Activated naive CD8-positive, alpha-beta T cell (primary cell): ENCODE measurements around the gene NPAS3.

Experiments
- H3K27ac Mint-ChIP-seq: one replicate; pipeline ENCODE4 v1.8.0; 2021; ENCODE audit warnings: mixed read lengths
- H3K27me3 Mint-ChIP-seq: one replicate; pipeline ENCODE4 v1.8.0; 2021; ENCODE audit warnings: mixed read lengths
- H3K36me3 Mint-ChIP-seq: one replicate; pipeline ENCODE4 v1.8.0; 2021; ENCODE audit warnings: mixed read lengths
- H3K4me1 Mint-ChIP-seq: one replicate; pipeline ENCODE4 v1.8.0; 2021; ENCODE audit warnings: low read depth, mixed read lengths
- H3K4me3 Mint-ChIP-seq: one replicate; pipeline ENCODE4 v1.8.0; 2021; ENCODE audit warnings: mild to moderate bottlenecking, mixed read lengths
- H3K9me3 Mint-ChIP-seq: one replicate; pipeline ENCODE4 v1.8.0; 2021; ENCODE audit warnings: low read depth, mixed read lengths

The NPAS3 gene

DNA sequence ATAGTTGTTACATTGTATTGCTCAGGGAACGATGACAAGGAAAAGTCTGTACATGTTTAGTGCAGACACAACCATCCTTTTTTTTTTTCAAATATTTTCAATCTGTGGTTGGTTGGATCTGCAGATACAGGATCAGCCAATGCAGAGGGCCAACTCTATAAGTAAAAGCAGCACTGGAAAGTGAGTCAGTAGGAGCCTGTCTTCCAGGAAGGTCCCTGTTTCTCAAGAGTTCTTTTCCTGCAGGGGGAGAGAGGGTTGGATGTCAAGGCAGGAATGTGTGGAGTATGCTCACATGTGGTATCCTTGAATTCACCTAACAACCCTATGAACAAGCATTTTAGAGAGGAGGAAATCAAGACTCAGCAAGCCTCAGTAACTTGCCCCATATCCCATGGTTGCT is 409.1 kb downstream of the NPAS3 start:
- no peak overlapping the region for H3K4me3 Mint-ChIP-seq
- no peak overlapping the region for H3K27ac Mint-ChIP-seq
- no peaks in the 10 kb centered on the region for H3K4me1 Mint-ChIP-seq
- H3K27me3 Mint-ChIP-seq = peaks cover 1% of the 10 kb centered on the region
- H3K9me3 Mint-ChIP-seq = peaks cover 3% of the 10 kb centered on the region
- no peaks in the 10 kb centered on the region for H3K36me3 Mint-ChIP-seq

DNA sequence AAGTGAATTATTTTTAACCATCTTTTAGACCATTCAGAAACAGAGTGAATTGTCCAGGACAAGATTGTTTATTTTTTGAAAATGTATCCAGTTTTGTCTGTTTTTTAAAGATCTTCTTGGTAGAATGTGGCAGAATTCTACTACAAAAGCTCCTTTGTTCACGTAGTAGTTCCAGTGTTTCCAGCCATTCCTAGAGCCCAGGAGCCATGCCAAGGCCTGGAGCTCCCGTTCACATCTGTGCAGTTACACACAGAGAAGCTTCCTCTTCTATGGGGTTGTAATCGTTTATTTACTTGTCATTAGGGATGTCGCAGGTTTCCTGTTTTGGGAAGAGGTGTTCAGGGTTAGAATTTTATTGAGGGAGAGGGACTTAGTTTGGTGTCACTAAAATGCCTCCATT is 409.8 kb downstream of the NPAS3 start:
- Mint-ChIP-seq H3K27ac (no peak overlapping the region), H3K9me3 (no peaks in the 10 kb centered on the region), H3K27me3 (no peaks in the 10 kb centered on the region), H3K4me1 (no peaks in the 10 kb centered on the region), H3K4me3 (no peak overlapping the region), H3K36me3 (no peaks in the 10 kb centered on the region)

DNA sequence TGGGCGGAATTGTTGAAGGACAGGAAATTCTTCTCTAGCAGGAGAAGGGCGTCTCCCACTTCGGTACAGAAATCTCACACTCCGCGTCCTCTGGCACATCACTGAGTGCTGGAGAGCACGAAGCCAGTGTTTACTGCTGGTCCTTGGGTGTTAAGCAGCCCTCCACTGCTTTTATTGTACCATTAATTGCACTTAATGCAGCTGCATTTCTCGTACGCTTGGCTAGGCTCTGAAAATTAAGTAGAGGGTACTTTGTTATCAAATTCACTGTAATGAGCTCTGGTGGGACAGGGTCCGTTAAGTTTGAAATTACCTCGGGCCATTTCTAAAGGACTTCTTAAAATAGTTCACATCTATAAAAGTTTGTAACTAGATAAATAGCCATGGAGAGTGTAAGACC is 411.2 kb downstream of the NPAS3 start:
- Mint-ChIP-seq H3K27ac (no peak overlapping the region), H3K4me1 (no peaks in the 10 kb centered on the region), H3K27me3 (no peaks in the 10 kb centered on the region), H3K36me3 (no peaks in the 10 kb centered on the region), H3K9me3 (no peaks in the 10 kb centered on the region), H3K4me3 (no peak overlapping the region)

DNA sequence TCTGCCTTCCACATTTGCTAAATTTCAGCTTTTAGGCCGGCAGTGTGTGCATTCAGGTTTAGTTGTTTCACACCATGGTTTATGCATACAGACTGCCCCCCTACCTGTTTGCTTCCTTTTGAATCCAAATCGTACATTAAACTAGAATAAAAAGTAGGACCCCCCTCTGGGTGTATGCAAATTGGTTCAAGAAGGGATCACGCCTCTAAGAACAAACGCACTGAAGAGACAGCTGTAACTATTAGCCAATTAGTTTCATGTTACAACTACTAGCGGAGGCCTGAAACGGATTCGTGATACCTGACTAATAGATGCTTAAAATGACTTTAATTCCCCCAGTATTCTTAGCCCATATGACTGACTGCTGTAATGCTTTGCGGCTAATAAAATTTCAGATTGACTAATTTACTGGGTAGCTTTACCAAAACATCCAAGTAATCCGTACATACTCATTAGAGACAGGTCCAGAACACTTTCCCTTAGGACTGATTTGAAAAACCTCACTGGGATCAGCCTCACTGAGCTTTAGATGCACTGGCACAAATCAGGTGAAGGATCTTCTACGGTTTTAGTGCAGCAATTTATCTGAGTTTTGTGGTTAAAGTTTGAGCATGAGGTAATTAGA is 411.8 kb downstream of the NPAS3 start:
- no peaks in the 10 kb centered on the region for H3K9me3 Mint-ChIP-seq
- H3K27ac Mint-ChIP-seq = no peak overlapping the region
- H3K4me3 Mint-ChIP-seq = no peak overlapping the region

DNA sequence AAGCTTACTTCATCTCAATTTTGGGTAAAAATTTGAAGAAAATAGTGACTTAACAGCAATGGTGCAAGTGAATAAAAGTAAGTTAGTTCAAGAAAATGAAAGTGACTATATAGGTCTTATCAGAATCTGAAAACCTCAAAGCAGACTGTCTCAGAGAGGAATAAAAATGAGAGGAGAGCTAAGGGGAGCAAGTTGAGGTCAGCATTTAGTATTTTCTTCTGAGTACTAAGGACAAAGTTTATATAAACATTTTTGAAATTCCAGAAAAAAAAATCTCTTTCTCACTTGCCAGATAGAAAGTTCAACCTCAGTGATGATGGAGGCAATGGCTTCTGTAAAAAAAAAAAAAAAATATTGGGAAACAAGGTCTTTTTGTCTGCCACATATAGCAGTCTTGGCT is 414.1 kb downstream of the NPAS3 start:
- no peaks in the 10 kb centered on the region for H3K9me3 Mint-ChIP-seq
- no peaks in the 10 kb centered on the region for H3K27me3 Mint-ChIP-seq
- no peak overlapping the region for H3K27ac Mint-ChIP-seq
- no peaks in the 10 kb centered on the region for H3K36me3 Mint-ChIP-seq
- no peak overlapping the region for H3K4me3 Mint-ChIP-seq
- H3K4me1 Mint-ChIP-seq = no peaks in the 10 kb centered on the region

More for the DNA sequence above, 411.8 kb downstream of the NPAS3 start:
- H3K4me1 Mint-ChIP-seq = no peaks in the 10 kb centered on the region
- H3K36me3 Mint-ChIP-seq = no peaks in the 10 kb centered on the region
- H3K27me3 Mint-ChIP-seq = no peaks in the 10 kb centered on the region

DNA sequence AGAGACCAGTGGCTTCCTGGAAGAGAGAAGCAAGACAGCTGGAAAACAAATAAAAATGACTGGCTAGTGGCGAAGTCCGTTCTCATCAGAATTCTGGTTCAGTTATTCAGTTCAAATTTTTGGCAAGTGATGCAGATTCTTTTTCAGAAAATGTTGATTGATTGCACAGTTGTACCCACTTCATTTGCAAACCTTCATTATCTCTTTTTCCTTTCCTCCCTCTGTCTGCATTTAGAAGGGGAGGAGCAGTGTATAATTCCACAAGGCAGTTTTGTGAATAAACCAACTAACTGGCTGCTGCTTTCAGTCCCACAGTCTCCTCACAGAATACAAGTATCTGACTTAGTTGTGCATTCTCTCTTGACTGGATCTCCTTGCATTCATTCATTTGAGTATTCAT is 417.5 kb downstream of the NPAS3 start:
- H3K27me3 Mint-ChIP-seq = no peaks in the 10 kb centered on the region
- no peaks in the 10 kb centered on the region for H3K4me1 Mint-ChIP-seq
- H3K27ac Mint-ChIP-seq = no peak overlapping the region
- H3K9me3 Mint-ChIP-seq = no peaks in the 10 kb centered on the region
- no peaks in the 10 kb centered on the region for H3K36me3 Mint-ChIP-seq
- H3K4me3 Mint-ChIP-seq = no peak overlapping the region

DNA sequence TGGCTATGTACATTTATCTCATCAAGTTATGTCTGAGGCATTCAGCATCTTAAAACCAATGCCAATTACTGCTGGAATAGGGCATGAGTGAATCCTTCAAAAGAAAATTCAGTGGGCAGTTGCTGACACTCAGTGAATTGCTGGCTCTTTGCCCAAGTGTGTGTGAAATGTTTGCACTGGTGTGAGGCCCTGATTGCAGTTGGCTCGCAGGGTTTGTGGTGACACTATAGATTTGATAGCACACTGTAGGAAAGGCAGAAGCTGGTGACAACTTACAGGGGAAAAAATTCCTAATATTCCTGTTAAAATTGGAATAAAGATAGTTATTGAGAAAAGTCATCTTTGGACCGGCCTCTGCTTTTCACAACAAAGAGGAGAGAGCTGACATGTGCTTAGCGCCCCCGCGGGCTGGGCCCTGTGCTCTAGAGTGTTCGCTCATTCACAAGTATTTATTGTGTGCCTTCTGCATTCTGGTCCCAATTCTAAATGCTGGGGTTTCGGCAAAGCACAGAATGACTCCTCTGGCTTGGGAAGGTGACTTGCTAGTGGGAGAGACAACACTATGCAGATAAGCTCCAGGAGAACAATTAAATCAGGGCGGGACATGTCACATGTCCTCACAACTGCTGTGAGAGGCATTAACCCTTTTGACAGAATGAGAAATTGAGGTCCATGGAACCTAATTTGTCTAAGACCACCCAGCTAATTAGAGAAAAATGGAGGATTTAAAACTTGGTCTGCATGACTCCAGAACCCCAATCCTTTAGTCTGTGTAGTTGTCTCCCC is 418.7 kb downstream of the NPAS3 start:
- no peak overlapping the region for H3K27ac Mint-ChIP-seq
- no peaks in the 10 kb centered on the region for H3K4me1 Mint-ChIP-seq
- no peak overlapping the region for H3K4me3 Mint-ChIP-seq
- no peaks in the 10 kb centered on the region for H3K27me3 Mint-ChIP-seq
- H3K9me3 Mint-ChIP-seq = no peaks in the 10 kb centered on the region
- H3K36me3 Mint-ChIP-seq = no peaks in the 10 kb centered on the region

DNA sequence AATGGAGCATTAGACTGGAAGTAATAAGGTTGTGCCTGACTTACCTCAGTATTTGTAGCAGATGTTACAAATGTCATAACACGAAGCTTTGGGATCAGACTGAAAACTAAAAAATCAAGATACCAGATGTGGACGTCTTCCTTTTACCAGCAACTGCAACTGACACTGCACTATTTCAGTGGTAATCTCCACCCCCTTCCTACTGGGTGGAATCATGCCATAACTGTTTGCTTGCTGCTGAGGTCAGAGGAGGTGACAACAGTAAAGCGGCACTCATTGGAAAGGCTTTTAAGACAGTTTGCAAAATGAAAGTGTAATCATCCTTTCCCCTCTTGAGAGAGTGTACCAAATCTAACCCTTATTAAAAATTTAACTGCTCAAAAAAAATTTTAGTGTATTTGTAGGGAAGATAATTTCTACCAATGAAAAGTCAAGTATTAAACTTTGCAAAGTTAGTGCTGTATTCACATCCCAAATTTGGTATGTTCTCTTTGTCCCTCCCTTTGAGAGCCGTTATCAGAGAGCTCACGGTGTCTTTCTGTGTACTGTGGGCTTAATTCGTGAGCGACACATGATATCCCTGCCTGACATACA is 420.7 kb downstream of the NPAS3 start:
- Mint-ChIP-seq H3K9me3 (no peaks in the 10 kb centered on the region), H3K4me1 (no peaks in the 10 kb centered on the region), H3K4me3 (no peak overlapping the region), H3K27ac (no peak overlapping the region), H3K27me3 (no peaks in the 10 kb centered on the region), H3K36me3 (no peaks in the 10 kb centered on the region)

DNA sequence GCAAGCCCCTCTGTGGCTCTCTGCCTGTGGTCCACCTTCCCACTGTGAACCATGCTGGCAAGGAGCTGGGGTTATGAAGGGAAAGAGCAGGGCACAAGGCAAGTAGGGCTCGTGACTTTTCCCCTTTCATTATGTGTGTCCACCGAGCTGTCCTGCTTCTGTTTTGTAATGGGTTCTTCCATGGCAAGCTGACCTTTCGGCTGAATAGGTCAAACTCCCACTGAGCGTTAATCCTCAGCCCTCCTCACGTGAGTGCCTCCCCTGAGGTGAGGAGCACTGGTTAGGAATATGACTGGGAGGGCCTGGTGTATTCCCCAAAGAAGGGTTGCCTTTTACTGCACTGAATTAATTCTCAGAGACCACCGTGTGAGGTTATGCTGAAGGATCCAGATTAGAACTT is 424.3 kb downstream of the NPAS3 start:
- H3K27me3 Mint-ChIP-seq = no peaks in the 10 kb centered on the region
- no peak overlapping the region for H3K4me3 Mint-ChIP-seq
- H3K4me1 Mint-ChIP-seq = no peaks in the 10 kb centered on the region
- no peak overlapping the region for H3K27ac Mint-ChIP-seq
- no peaks in the 10 kb centered on the region for H3K36me3 Mint-ChIP-seq
- no peaks in the 10 kb centered on the region for H3K9me3 Mint-ChIP-seq

DNA sequence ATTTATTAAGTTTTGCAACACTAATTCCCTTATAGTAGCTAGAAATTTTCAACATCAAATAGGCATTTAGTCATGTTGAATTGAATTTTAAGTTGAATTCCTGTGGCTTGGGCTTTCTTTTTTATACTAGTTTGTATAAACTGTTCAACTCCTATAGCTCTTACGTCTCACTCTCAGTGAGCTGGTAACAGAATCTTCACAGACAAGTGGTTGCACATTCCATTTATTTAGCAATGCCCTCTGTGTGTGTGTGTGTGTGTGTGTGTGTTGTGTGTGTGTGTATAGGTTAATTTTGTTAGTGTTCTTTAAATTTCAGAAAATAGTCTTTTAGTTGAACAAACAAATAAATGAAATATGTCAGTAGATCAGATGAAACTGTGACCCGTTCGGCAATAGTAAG is 425.0 kb downstream of the NPAS3 start:
- Mint-ChIP-seq H3K9me3 (no peaks in the 10 kb centered on the region), H3K4me3 (no peak overlapping the region), H3K36me3 (no peaks in the 10 kb centered on the region), H3K4me1 (no peaks in the 10 kb centered on the region), H3K27ac (no peak overlapping the region), H3K27me3 (no peaks in the 10 kb centered on the region)

DNA sequence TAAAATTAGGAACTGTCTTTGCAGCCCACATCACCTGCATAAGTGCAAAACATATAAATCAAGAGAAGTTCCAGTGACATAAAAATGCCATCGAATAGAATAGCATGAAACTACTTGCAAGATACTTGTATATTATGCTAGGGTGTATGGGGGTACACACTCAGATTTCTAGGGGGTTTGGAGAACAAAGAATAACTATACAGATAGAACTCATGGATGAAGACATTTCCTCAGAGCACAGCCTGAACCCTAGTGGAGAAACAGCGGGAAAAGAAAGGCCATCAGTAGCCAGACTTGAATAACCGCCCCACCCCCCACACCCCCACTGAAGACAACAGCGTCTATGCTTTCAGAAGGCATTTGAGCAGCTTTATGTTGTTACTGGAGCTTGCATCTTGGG is 425.8 kb downstream of the NPAS3 start:
- no peak overlapping the region for H3K4me3 Mint-ChIP-seq
- no peaks in the 10 kb centered on the region for H3K4me1 Mint-ChIP-seq
- H3K36me3 Mint-ChIP-seq = no peaks in the 10 kb centered on the region
- H3K9me3 Mint-ChIP-seq = no peaks in the 10 kb centered on the region
- H3K27me3 Mint-ChIP-seq = no peaks in the 10 kb centered on the region
- no peak overlapping the region for H3K27ac Mint-ChIP-seq

DNA sequence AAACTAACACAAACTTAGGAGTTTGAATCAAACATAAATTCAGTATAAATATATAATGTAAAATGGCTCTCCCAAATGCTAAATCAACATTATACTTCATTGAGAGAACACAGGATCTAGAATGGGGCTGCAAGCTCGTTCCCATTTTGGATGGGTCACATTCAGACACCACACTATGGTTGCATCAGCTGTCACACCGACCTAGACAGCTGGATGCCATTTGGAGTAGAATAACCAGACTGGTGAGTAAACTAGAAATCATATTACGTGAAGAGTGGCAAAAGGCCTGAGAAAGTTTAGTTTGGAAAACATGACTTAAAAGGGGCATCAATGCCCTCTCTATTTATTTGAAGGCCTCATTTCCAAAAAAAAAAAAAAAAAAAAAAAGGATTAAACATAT is 430.4 kb downstream of the NPAS3 start:
- Mint-ChIP-seq H3K27me3 (no peaks in the 10 kb centered on the region), H3K4me3 (no peak overlapping the region), H3K36me3 (no peaks in the 10 kb centered on the region), H3K4me1 (no peaks in the 10 kb centered on the region), H3K27ac (no peak overlapping the region), H3K9me3 (no peaks in the 10 kb centered on the region)

DNA sequence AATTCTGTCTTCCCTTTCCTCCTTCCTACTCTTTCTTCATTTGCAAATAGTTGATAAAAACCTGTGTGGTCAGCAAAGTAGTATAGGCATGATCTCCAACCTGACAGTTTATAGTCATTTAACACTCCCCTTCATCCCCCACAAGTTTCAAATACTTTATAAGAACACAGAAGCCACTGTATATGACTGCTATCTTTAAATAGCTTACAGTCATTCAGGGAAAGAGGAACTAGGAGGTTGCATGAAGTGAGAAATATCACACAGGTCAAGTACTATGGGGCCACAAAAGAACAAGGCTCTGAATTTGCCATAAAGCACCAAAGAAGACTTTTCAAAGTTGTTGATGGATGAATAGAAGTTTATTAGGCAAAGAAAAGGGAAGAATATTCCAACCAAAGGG is 431.3 kb downstream of the NPAS3 start:
- H3K9me3 Mint-ChIP-seq = no peaks in the 10 kb centered on the region
- no peak overlapping the region for H3K4me3 Mint-ChIP-seq
- no peak overlapping the region for H3K27ac Mint-ChIP-seq
- H3K4me1 Mint-ChIP-seq = no peaks in the 10 kb centered on the region
- H3K27me3 Mint-ChIP-seq = no peaks in the 10 kb centered on the region
- no peaks in the 10 kb centered on the region for H3K36me3 Mint-ChIP-seq

DNA sequence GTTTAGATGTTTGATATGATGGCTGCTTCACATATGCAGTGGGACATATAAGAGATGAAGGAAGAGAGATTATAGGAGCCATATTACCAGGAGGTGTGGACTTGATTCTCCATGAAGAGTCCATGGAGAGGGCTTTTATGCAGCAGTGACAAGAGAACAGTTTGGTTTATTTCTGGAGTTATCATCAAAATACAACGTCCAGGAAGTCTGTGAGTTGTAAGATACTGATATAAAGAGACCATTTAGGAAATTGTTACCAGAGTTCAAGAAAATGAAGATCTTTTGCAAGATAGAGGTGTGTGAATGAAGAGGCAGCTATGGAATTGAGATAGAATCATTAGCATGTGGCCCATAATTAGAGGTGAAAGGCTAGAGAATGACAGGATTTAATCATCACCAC is 431.7 kb downstream of the NPAS3 start:
- Mint-ChIP-seq H3K36me3 (no peaks in the 10 kb centered on the region), H3K4me1 (no peaks in the 10 kb centered on the region), H3K27me3 (no peaks in the 10 kb centered on the region), H3K4me3 (no peak overlapping the region), H3K27ac (no peak overlapping the region), H3K9me3 (no peaks in the 10 kb centered on the region)

DNA sequence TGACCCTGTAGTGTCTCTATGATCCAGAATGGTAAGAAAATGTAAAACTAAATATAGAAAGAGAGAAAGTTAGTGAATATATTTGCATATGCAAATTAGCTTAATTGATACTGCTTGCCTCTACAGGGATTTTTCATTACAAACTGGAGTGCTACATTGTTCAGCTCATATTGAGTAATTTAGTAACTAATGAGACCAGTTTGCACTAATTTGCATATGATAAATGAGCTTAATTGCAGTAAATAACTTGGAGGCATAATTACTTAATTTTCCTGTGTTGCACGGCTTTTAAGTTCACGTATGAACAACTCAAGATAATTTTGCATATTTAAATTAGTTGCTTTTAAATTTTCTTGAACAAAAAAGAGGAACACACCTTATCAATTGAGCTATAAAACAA is 436.5 kb downstream of the NPAS3 start:
- no peak overlapping the region for H3K4me3 Mint-ChIP-seq
- no peaks in the 10 kb centered on the region for H3K27me3 Mint-ChIP-seq
- H3K36me3 Mint-ChIP-seq = no peaks in the 10 kb centered on the region
- H3K4me1 Mint-ChIP-seq = no peaks in the 10 kb centered on the region
- H3K9me3 Mint-ChIP-seq = no peaks in the 10 kb centered on the region
- no peak overlapping the region for H3K27ac Mint-ChIP-seq

DNA sequence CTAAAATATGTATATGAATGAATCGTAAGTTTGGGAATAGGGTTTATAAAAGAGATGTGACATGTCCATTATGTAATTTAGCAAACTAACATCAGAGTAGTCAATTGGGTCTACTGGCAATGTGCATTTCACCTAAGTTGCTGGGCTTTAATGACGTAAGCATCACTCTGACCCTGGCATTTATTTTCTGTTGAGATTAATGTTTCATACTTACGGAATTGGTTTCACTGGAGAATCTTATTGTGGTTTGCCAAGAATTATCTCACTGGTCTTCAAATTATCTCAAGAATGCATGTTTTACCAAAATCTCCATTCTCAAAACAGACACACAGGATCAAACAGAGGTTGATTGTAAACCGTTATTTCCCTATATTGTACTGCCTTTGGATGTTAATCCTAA is 437.1 kb downstream of the NPAS3 start:
- Mint-ChIP-seq H3K36me3 (no peaks in the 10 kb centered on the region), H3K9me3 (no peaks in the 10 kb centered on the region), H3K27me3 (no peaks in the 10 kb centered on the region), H3K4me1 (no peaks in the 10 kb centered on the region), H3K27ac (no peak overlapping the region), H3K4me3 (no peak overlapping the region)
